Skeletal muscle tissue (tissue), 4 donors: Measurements from ENCODE around the gene FHIT. TPM values are rescaled to one million over a fixed set of nuclear protein-coding genes. Genes with fewer than 3 reads are reported as not detected.

Source experiments
- H3K27ac ChIP-seq: one replicate; pipeline ENCODE4 v1.7.0; 2013; ENCODE audit warnings: mild to moderate bottlenecking, low read depth, low read length, inconsistent platforms
- H3K27me3 ChIP-seq, 3 donors: one replicate each; pipeline ENCODE4 v1.7.0; 2013; ENCODE audit warnings: low read length in 3 of 3; ENCODE audit not compliant: control insufficient read depth in 3 of 3, insufficient read depth in 3 of 3
- H3K36me3 ChIP-seq, 3 donors: one replicate each; pipeline ENCODE4 v1.7.0; 2013; ENCODE audit warnings: low read length in 3 of 3; ENCODE audit not compliant: control insufficient read depth in 3 of 3, insufficient read depth in 3 of 3
- H3K4me1 ChIP-seq, 3 donors: one replicate each; pipeline ENCODE4 v1.7.0; 2013; ENCODE audit warnings: low read length in 3 of 3, mild to moderate bottlenecking in 3 of 3; ENCODE audit not compliant: control insufficient read depth in 3 of 3, insufficient read depth in 3 of 3
- H3K4me3 ChIP-seq, 3 donors: one replicate each; pipeline ENCODE4 v1.7.0; 2013; ENCODE audit warnings: low read length in 3 of 3
- H3K9ac ChIP-seq, 3 donors: one replicate each; pipeline ENCODE4 v1.7.0; 2013; ENCODE audit warnings: low read length in 3 of 3, mild to moderate bottlenecking in 3 of 3, moderate library complexity in 2 of 3, low read depth in 1 of 3
- H3K9me3 ChIP-seq, 3 donors: one replicate each; pipeline ENCODE4 v1.7.0; 2013; ENCODE audit warnings: low read length in 3 of 3; ENCODE audit not compliant: control insufficient read depth in 3 of 3
- total RNA-seq: library from RNA; depleted of rRNA; stranded (reverse); fragments of >200 nt; gene quantifications from one replicate; pipeline ENCODE4 v1.2.3, GENCODE V29; 2014
- donor health status: Osteomylitis.

The FHIT gene
- total RNA-seq, 1 donor from 2014 or later, result 4.2 TPM

- Histone ChIP-seq H3K36me3 (no peaks in the 10 kb centered on the region), H3K27ac (no peak overlapping the region), H3K4me1 (no peaks in the 10 kb centered on the region), H3K27me3 (no peaks in the 10 kb centered on the region), H3K9me3 (no peaks in the 10 kb centered on the region), H3K9ac (no peak overlapping the region), H3K4me3 (no peak overlapping the region)
Observed at GRCh38 chr3:60070366-60070765, 1180.9 kb downstream of the FHIT start.

GRCh38 chr3:60065227-60065868, 1185.9 kb downstream of the FHIT start:
- no peak overlapping the region for H3K9ac ChIP-seq
- no peaks in the 10 kb centered on the region for H3K27me3 ChIP-seq
- no peak overlapping the region for H3K4me3 ChIP-seq
- H3K4me1 ChIP-seq, result no peaks in the 10 kb centered on the region
- no peaks in the 10 kb centered on the region for H3K36me3 ChIP-seq
- no peak overlapping the region for H3K27ac ChIP-seq
- no peaks in the 10 kb centered on the region for H3K9me3 ChIP-seq

GRCh38 chr3:60064210-60065178, 1186.8 kb downstream of the FHIT start:
- Histone ChIP-seq H3K4me3 (no peak overlapping the region), H3K27me3 (no peaks in the 10 kb centered on the region), H3K27ac (no peak overlapping the region), H3K4me1 (no peaks in the 10 kb centered on the region), H3K9ac (no peak overlapping the region), H3K36me3 (no peaks in the 10 kb centered on the region), H3K9me3 (no peaks in the 10 kb centered on the region)

- H3K27ac ChIP-seq, result no peak overlapping the region
- H3K4me3 ChIP-seq, result no peak overlapping the region
- H3K9ac ChIP-seq, result peak overlapping the region in 1 of 3 donors; percentile 8
- no peaks in the 10 kb centered on the region for H3K9me3 ChIP-seq
- H3K36me3 ChIP-seq, result no peaks in the 10 kb centered on the region
- peaks cover 0 to 7% (median 0%) of the 10 kb centered on the region in 3 donors for H3K4me1 ChIP-seq
- H3K27me3 ChIP-seq, result no peaks in the 10 kb centered on the region
Observed at GRCh38 chr3:60056404-60056803, 1194.8 kb downstream of the FHIT start.

GRCh38 chr3:60055765-60056164, 1195.5 kb downstream of the FHIT start:
- H3K4me3 ChIP-seq, result no peak overlapping the region
- no peaks in the 10 kb centered on the region for H3K9me3 ChIP-seq
- H3K9ac ChIP-seq, result no peak overlapping the region
- no peak overlapping the region for H3K27ac ChIP-seq
- H3K36me3 ChIP-seq, result no peaks in the 10 kb centered on the region
- peaks cover 0 to 7% (median 0%) of the 10 kb centered on the region in 3 donors for H3K4me1 ChIP-seq
- no peaks in the 10 kb centered on the region for H3K27me3 ChIP-seq

- Histone ChIP-seq H3K4me1 (peaks cover 0 to 7% (median 0%) of the 10 kb centered on the region in 3 donors), H3K9me3 (no peaks in the 10 kb centered on the region), H3K27ac (no peak overlapping the region), H3K27me3 (no peaks in the 10 kb centered on the region), H3K36me3 (no peaks in the 10 kb centered on the region), H3K4me3 (no peak overlapping the region), H3K9ac (no peak overlapping the region)
Observed at GRCh38 chr3:60053526-60054265, 1197.6 kb downstream of the FHIT start.

- Histone ChIP-seq H3K4me3 (no peak overlapping the region), H3K9ac (no peak overlapping the region), H3K4me1 (no peaks in the 10 kb centered on the region), H3K27ac (no peak overlapping the region), H3K27me3 (no peaks in the 10 kb centered on the region), H3K9me3 (no peaks in the 10 kb centered on the region), H3K36me3 (no peaks in the 10 kb centered on the region)
Observed at GRCh38 chr3:60048447-60048848, 1202.8 kb downstream of the FHIT start.

- no peak overlapping the region for H3K9ac ChIP-seq
Observed at GRCh38 chr3:60047426-60048200, 1203.6 kb downstream of the FHIT start.

GRCh38 chr3:60046210-60046609, 1205.0 kb downstream of the FHIT start:
- Histone ChIP-seq H3K9me3 (no peaks in the 10 kb centered on the region), H3K9ac (no peak overlapping the region), H3K27ac (no peak overlapping the region), H3K36me3 (no peaks in the 10 kb centered on the region), H3K4me3 (no peak overlapping the region), H3K4me1 (no peaks in the 10 kb centered on the region), H3K27me3 (no peaks in the 10 kb centered on the region)

More at GRCh38 chr3:60047426-60048200, 1203.6 kb downstream of the FHIT start:
- Histone ChIP-seq H3K9me3 (no peaks in the 10 kb centered on the region), H3K27me3 (no peaks in the 10 kb centered on the region), H3K36me3 (no peaks in the 10 kb centered on the region), H3K4me1 (no peaks in the 10 kb centered on the region), H3K4me3 (no peak overlapping the region), H3K27ac (no peak overlapping the region)
